ENCODE results near the gene NELL1.

The NELL1 gene

DNA sequence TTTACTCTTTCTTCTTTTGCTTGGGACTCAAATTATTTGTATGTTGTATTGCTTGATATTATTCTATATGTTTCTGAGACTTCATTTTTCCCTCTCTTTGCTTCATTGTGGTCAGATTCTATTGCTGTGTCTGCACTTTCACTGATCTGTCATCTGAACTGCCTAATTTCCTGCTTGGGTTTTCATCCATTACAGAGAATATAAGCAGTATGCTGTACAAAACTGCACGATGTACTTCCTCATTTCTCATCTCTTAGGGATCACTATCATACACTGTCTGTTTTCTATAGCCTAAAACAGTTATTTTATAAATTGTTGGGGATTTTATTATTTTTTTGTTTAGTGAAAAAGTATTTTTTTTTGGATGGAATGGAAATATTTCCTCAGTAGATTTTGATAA lies 786.8 kb downstream of the NELL1 start:
- no peak for DNase-seq

DNA sequence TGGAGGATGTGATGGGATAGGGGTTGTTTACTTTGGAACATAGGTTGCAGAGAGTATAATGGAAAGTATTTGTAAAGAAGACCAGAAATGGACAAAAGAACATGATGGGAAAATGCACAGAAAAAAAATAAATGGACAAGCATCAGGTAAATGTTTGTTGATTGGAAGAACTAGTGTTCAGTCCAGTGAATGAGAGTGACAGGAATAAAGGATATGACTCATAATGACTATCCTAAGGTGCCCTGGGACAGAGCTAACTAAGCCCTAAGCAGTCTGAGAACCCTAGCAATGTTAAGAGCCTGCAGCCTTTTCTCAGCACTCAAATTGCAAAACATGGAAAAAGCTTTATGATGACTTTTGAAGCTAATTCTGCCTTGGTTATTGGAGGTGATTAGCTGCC lies 790.7 kb downstream of the NELL1 start:
- no peak for DNase-seq

DNA sequence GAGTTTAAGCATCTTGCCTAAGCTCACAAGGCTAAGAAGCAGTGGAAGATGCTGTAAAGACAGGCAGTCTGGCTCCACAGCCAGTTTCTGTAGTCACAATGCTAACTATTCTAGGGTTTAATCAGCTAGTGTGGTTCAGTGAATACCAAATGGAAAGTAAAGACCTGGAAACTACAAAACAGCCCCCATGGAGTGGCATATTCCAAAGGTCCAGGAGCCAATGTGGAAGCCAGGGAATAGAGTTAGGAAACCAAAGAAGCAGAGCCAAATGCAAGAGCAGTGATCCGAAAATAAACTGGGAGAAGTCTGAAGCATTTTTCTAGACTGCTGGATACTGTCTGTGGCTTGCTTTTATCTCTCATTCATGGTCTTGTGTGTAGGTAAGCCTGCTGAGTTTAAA lies 792.3 kb downstream of the NELL1 start:
- DNase-seq, result no peak

DNA sequence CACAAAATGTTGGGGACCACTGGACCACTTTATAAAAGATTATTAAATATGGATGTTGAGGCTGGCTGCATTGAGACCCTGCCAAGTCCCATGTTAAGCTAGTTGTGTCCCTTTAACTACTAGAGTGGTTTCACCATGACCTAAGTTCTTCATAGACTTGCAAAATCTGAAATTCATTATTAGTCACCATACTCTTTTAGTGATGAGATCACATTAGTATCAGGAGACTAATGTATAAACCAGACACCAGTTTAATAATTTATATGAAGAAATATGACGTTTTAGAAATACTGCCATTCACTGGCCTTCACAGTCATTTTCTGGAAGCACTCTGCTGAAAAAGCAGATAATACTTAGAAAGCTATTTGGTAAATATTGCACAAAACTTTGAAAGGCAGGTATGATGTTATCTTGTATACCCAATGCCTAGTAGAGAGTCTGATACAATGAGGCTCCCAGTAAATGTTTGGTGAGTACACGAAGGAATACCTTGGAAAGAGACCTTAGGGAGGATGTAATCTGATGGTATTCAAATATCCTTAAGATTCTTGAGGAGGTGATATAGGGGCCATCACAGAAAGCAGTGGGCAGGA lies 795.3 kb downstream of the NELL1 start:
- no peak for DNase-seq

DNA sequence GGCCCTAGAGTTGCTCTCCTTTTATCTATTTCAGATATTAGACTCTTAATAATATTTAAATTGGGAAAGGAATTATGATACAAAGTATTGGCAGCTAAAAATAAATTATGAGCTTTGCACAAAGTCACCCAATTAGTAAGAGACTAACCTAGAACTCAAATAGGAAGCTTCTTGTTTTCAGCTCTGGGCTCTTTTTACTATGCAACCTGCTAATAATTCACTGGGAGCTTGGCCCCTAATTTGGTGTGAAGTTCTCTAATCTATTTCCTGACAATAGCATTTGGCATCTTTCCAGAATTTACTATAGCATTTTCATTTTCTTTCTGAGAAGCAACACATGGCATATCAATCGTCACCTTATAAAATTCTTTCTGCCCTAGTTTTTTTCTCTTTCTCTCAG lies 795.8 kb downstream of the NELL1 start:
- no peak for DNase-seq

DNA sequence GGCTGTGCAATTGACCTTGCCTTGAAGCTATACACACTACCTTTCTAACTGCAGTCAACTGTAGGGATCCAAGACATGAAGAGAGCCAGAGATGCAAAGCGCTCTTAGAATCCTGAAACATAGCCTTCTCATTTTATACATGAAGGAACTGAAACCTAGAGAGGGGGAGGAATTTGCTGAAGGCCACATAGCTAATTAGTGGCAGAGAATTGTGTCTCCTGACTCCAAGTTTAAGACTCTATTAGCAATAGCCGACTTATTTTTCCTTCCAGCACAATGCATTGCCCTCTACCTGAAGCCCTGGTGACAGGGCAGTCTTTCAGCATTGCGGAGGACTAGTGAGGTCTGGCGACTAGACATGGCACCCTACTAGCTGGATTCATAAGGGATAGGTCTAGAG lies 796.5 kb downstream of the NELL1 start:
- no peak for DNase-seq

DNA sequence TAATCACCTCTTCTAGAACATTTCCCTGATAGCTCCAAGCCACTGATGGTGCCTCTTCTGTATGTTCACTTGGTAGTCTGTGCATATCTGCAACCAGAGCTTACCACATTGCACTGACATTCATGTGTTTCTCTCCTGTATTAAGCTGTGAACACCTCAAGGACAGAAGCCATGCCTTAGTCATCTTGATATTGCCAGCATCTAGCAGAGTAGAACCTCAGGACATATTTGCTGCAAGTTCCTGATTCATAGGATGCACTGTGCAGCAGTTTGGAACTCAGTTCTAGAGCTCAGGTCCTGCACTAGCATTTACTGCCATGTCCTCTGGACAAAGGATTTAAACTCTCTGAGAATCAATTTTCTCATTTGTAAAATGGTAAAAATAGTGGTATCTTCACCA lies 801.1 kb downstream of the NELL1 start:
- DNase-seq, result no peak

DNA sequence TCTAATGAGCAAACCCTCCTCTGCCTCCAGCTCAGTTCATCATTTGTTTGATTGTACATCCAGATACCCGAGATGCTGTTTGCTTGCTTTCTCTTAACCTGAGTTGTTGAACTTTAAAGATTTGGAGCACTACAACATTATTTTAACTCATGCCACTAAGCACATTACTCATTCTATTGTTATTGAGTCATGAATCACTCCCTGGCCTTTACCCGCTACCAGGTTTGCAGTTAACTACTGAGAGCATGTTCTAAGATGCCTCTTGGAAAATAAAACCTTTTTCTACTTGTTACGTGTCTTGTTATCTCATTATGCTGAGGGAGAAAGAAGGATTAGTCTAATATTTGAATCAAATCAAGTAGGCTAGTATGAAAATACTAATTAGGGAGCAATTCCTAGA lies 802.9 kb downstream of the NELL1 start:
- no peak for DNase-seq

DNA sequence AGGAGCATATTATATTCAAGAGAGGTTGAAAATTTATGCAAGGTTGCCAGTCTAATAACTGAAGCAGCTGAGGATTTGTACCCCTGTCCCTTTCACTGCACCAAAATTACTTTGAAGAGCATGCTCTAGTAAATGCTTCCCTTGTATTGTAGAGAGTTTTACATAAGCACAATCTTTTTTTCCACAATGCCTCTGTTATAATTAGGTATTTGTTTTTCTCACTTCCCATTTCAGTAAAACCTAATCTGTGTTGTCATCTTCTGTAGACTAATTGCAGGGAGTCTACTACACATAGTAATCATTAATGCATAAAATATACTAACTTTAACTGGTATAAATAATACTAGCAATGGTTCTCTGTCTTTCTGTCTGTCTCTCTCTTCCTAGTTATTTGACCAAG lies 805.1 kb downstream of the NELL1 start:
- DNase-seq, result no peak

DNA sequence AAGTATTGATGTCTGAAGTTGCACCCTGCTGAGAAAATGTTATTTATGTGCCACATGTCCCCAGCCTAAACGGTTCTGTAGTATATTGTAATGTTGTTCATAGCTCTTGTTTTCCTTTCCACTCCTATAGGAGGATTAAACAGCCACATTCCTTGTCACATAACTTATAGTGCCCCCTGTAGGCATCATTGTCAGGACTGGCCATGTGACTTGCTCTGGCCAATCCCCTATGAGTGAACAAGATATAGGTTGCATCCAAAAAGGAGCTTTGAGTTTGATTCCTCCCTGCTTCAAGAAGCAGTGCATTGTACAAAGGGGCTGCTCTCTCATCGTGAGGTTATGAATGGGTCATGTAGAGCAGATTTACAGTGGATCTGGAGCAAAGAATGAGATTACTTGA lies 805.9 kb downstream of the NELL1 start:
- DNase-seq, result no peak

DNA sequence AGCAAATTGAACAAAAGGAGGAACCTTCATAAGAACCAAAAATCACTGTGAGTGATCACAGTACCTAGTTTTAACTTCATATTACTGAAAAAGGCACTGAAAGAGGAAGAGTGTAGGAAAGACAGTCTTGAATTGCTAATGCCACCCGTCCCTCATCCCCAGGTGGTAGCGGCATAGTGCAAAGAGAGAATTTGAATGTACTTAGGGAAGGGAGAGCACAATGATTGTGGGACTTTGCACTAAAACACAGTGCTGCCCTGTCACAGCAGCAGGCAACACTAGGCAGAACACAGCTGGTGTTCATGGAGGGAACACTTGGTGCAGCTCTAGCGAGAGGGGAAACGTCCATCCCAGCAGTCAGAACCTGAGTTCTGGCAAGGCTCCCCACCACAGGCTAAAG lies 807.2 kb downstream of the NELL1 start:
- DNase-seq, result no peak

DNA sequence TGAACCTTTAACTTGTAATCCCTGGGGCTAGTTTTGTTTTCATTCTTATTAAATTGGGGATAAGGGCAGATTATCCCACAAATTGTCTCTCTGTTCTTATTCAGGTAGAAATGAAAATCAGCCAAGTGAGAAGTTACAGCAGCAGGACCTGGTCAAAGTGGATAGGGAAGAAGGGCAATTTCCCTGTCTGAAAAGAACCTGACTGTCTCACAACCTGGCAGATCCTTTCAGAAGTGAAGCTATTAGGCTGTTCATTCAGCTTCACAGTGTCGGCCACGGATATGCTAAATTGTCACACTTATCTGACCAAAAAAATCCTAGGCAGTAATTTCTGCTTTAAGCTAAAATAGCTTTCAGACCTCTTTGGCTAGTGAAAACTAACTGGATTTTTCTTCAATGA lies 810.9 kb downstream of the NELL1 start:
- no peak for DNase-seq

DNA sequence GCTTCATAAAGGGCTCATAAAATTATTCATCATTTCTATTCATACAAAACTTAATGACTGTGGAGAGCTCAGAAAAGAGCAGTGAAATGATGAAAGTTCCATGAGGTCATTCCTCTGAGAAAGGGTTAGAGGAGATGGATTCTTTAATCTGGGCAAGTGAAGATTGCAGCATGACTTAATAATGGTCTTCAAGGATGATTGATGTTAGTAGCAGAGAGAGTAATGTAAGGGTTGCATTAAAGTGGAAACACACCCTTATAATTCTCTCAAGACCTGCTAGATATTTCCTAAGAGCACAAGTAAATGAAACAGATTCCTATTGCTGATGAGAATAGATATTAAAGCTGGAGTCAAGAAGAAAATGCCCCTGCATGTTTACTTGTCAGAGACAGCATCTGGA lies 811.9 kb downstream of the NELL1 start:
- DNase-seq, result no peak

DNA sequence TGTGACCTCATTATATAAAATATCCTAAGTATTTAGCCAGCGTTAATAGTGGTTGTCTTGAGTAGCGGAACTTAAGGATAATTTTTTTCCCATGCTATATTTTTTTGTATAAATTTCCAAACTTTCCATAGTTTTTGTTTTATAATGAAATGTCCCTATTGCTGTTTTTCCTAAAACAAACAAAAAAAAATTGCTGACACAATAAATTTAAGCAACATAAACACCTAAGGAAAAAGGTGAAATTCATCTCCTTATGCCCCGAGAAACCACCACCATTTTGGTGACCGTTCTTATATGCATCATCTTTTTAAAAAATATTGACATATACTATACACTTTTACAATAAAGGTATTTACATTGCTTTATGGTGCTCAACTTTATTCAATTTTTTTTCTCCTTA lies 814.7 kb downstream of the NELL1 start:
- DNase-seq, result no peak

DNA sequence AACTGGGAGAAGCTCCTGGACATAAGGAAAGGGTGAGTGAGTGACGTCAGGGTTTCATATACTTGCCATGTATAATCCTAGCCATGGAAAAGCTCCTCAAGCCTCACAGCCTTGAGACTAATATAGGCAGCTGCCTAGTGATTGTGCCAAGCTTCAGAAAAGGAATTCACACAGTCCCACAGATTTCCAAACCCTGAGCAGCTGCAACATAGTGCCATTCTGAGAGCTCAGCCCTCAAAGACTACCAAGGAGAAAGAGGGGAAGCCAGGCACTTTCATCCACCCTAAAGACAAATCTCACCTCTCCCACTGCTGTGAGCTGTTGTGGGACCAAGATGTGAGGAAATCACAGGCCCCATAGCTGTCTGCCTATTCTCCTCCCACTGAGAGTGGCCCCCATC lies 815.6 kb downstream of the NELL1 start:
- no peak for DNase-seq

DNA sequence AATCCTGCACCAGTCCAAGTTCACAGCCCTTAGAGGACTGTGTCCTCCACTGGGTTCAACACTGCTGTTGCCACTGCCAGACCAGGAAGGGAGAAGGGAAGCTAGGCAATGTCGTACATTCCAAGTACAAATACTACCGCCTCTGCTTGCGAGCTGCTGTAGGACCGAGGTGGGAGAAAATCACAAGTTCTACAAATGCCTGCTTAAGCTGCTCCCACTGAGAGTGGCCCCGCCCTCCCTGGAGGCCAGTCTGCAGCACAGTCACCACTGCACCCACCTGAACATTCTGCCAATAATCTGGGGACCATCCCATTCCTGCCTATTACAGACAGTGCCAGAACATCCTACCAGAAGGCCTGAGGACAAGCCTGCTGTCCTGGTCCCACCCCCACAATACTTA lies 816.0 kb downstream of the NELL1 start:
- no peak for DNase-seq

DNA sequence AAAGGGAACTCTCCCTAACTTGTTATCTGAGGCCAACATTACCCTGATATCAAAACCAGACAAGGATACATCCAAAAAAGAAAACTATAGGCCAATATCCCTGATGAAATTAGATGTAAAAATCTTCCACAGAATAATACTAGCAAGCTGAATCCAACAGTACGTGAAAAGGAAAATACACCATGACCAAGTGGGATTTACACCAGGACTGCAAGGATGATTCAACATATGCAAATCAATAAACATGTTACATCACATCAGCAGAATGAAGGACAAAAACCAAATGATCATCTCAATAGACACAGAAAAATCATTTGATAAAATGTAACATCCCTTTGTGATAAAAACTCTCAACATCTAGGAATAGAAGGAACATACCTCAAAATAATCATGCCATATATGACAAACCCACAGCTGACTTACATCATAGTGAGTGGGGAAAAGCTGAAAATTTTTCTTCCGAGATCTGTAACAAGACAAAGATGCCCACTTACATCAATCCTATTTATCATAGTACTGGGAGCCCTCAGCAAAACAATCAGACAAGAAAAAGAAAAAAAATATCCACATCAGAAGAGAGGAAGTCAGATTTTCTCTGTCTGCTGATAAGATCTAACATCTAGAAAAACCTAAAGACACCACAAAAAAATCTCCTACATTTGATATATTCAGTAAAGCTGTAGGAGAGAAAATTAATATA lies 820.2 kb downstream of the NELL1 start:
- DNase-seq, result no peak

DNA sequence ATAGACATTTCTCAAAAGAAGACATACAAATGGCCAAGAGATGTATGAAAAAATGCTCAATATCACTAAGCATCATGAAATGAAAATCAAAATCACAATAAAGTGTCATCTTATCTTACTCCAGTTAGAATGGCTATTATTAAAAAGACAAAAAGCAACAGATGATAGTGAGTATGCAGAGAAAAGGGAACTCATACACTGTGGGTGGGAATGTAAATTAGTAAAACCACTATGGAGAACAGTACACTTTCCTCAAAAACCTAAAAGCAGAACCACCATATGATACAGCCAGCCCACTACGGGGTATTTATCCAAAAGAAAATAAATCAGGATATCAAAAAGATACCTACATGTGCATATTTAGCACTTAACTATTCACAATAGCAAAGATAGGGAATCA lies 823.5 kb downstream of the NELL1 start:
- DNase-seq, result no peak

DNA sequence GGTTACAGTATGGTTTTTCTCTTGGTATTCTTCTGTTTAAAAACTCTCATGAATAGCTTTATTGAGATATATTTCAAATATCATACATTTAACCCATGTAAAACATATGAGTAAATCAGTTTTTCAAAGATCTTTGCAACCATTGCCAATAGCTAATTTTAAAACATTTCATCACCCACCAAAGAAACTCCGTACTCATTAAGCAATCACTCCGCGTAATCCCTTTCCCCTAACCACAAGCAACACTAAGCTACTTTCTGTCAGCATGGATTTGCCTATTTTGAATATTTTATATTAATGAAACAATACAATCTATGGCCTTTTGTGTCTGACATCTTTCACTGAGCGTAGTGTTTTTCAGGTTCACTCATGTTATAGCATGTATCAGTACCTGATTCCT lies 825.6 kb downstream of the NELL1 start:
- no peak for DNase-seq

DNA sequence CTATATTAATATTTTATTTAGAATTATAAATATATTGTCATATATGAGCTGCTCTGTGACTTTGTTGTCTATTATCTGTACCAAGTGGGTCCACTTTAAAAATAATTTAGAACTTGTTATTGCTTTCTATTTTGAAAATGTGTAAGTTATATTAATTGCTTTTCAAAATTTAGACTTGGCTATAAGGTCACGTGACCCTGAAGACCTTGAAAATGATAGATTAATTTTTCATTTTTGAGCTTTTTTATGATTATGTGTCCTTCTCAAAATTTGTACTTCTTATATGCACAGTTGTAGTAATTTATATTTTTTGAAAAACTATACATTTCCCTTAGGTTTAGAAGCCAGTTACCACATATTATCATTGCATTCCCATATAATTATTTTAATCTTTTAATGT lies 826.5 kb downstream of the NELL1 start:
- DNase-seq, result no peak

DNA sequence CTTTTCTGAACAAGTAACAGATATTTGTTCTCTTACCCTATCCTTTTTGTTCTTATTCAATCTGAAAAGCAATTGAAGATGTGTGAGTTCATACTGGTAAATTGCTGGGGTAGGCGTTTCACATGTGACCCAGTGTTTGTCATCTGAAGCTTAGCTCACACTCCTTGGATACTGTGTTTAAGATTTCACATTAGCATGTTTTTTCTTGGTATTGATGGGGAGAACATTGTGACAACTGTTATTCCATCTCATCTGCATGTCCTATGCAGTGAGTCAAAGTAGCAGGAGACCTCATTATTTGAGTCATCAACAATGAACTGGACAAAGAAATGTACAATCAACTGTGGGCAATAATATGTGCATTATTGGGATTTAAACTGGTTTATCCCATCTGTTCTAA lies 831.9 kb downstream of the NELL1 start:
- no peak for DNase-seq

DNA sequence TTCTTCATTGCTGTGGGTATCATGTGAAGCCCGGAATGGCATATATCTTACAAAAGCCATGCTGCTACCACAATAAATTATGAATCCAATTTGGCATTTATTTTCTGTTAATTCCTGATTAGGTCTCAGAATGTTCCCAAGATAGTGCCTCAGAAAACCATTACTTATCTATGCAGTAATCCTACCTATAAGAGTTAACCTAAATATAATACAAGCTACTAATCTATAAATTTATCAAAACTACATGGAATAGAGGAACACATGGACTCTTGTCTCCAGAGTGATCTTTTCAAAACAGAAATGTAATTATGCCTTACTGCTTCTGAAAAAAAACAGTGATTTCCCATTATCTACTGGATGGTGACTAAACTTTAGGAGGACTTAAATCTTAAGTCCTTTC lies 835.7 kb downstream of the NELL1 start:
- DNase-seq, result no peak

DNA sequence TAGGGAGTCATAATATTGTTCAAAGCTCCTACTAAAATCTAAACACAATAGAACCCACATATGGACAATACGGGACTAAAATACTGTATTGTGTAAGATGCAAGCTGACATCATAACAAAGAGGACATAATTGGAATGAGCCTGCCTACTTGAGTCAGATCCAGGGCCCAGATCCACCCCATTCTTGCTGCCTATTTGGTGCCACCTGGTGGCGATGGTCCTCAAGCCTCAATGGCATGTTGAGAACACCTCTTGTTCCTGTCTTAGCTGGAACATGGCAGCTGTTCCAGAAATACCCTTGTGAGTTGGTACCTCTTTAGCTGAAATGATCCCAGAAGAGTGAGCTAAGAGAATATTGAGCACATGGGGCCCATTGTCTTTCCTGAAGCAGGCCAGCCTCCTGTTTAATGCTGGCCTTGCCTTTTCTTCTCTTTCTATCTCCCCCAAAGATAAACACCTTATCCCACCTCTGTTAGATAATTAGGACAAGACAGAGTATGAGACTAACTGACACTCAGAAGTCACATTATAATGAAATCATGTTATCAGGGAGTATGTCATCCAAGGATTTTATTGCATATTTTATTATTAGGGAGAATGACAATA lies 842.6 kb downstream of the NELL1 start:
- DNase-seq, result peak in 1 of 2 experiments; percentile 14

DNA sequence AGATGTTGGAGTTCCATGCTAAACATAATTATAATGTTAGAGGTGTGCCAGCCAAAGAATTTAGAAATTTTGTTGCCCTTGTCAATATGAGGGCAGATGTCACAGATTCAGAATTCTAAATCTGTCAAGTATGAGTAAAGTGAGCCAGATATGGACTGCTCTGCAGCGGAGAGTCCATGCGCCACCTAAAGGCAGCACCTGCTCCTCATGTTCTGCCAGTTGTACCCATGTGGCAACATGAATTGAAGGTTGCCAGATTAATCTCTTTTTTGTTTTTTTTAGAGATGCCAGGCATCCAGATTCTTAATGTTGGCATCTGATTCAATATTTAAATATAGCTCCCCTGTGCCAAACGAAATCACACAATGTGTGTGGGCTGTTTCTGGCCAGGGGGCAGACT lies 844.9 kb downstream of the NELL1 start:
- no peak for DNase-seq

DNA sequence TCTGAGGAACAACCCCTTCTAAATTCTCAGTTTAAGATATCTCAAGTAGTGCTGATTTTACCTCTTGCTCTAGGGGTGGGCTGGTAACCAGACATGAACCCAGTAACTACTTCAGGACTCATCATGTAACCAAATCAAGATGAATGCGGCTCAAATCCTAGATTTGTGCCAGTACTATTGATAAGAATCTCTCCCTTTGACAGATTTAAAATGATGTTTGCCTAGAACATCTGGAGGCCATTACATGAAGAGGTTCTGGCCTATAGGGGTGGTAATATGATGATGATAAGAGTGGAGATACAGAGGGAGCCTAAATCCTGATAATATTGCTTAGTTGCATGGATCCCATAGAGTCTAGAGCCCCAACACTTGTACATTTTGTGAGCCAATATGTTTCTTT lies 850.9 kb downstream of the NELL1 start:
- DNase-seq, result no peak

All from stimulated activated CD4-positive, alpha-beta T cell treated with anti-CD3 and anti-CD28 coated beads, Interleukin-4, amount 100 ng/mL, for 4 hours (primary cell).